Endodermal cell (in vitro differentiated cells): Measurements from ENCODE around the gene KLF15. TPM values are rescaled to one million over a fixed set of nuclear protein-coding genes. Genes with fewer than 3 reads are reported as not detected.
A peak's percentile ranks its signal among the peaks of the same experiment; 100 is the strongest.

Source experiments
- DNase-seq: peaks from one replicate; pipeline ENCODE4 v3.0.0-alpha.2; 2017
- H3K27ac ChIP-seq: 2 replicates; pipeline ENCODE4 v1.5.1; 2013; ENCODE audit warnings: mild to moderate bottlenecking, low read depth, low read length, moderate library complexity
- H3K27me3 ChIP-seq: 2 replicates; pipeline ENCODE4 v1.6.1; 2013; ENCODE audit warnings: mild to moderate bottlenecking, low read length, moderate library complexity; ENCODE audit not compliant: insufficient read depth, control insufficient read depth, poor library complexity, severe bottlenecking
- H3K36me3 ChIP-seq: 2 replicates; pipeline ENCODE4 v1.7.0; 2013; ENCODE audit warnings: mild to moderate bottlenecking, low read length, moderate library complexity; ENCODE audit not compliant: control insufficient read depth, insufficient read depth
- H3K4me1 ChIP-seq: one replicate; pipeline ENCODE4 v1.7.0; 2013; ENCODE audit warnings: low read length; ENCODE audit not compliant: control insufficient read depth, insufficient read depth
- H3K4me3 ChIP-seq: 2 replicates; pipeline ENCODE4 v1.5.1; 2013; ENCODE audit warnings: mild to moderate bottlenecking, low read length, moderate library complexity
- H3K9ac ChIP-seq: 2 replicates; pipeline ENCODE4 v1.6.1; 2013; ENCODE audit warnings: mild to moderate bottlenecking, low read length, moderate library complexity; ENCODE audit not compliant: poor library complexity, severe bottlenecking; ENCODE audit errors: extremely low read depth
- H3K9me3 ChIP-seq: 2 replicates; pipeline ENCODE4 v1.6.1; 2013; ENCODE audit warnings: mild to moderate bottlenecking, low read length, moderate library complexity; ENCODE audit not compliant: control insufficient read depth
- H3K27ac Mint-ChIP-seq: 2 replicates; pipeline ENCODE4 v1.8.0; 2020; ENCODE audit warnings: mixed read lengths
- H3K27me3 Mint-ChIP-seq: 2 replicates; pipeline ENCODE4 v1.8.0; 2021; ENCODE audit warnings: mild to moderate bottlenecking, mixed read lengths; ENCODE audit not compliant: insufficient read depth
- H3K36me3 Mint-ChIP-seq: 2 replicates; pipeline ENCODE4 v1.8.0; 2020; ENCODE audit warnings: low read depth, mixed read lengths
- H3K4me1 Mint-ChIP-seq: 2 replicates; pipeline ENCODE4 v1.8.0; 2020; ENCODE audit warnings: mixed read lengths
- H3K4me3 Mint-ChIP-seq: 2 replicates; pipeline ENCODE4 v1.8.0; 2020; ENCODE audit warnings: mild to moderate bottlenecking, moderate library complexity, mixed read lengths
- H3K9me3 Mint-ChIP-seq: 2 replicates; pipeline ENCODE4 v1.8.0; 2020; ENCODE audit warnings: mild to moderate bottlenecking, mixed read lengths
- WGBS, 2 experiments: methylation state at CpG; one replicate each; pipeline versions ENCODE4 v1.1.5 to v1.1.7; 2013; ENCODE audit warnings: missing lambda C conversion rate in 2 of 2, mixed read lengths in 1 of 2; ENCODE audit not compliant: insufficient coverage in 1 of 2, insufficient read length in 1 of 2; 5-methylcytosine and 5-hydroxymethylcytosine counted together
- total RNA-seq, 2 donors: library from RNA; stranded (reverse); fragmentation: NEBNext Ultra II Directional in 1 of 2; extraction: Animal tissue kit (Norgen Biotek cat#: 25700) in 1 of 2; gene quantifications; 2 replicates in 1 of 2; 3 replicates in 1 of 2; pipeline ENCODE4 v1.2.1, GENCODE V29; 2021
- TF ChIP-seq, protein P1 (sequence below): fragments of 200-600 bp; sonication (generic); conservative IDR thresholded peaks from 2 replicates; pipeline ENCODE4 v1.5.0; 2021; ENCODE audit warnings: antibody characterized with exemption, mild to moderate bottlenecking

Gene KLF15
- total RNA-seq, 2 donors from 2014 or later: 20.7 to 31.1 TPM

DNA sequence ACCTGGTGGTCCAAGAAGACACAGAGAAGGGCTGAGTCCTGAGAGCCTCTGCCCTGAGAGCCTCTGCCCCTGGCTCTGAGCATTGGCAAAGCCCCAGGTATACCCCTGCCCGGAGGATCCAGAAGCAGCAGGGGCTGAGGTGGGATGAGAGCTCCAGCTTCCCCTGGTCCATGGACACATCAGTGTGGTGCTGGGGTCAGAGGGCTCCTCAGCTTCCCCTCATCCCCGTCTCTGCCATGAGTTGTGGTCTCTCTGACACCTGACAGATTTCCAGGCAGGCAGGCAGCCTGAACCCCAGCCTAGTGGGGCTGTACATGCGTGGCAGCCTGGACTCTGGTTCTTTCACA is 3.5 kb upstream of the KLF15 start:
- no peak overlapping the region for H3K4me3 ChIP-seq
- peaks cover 17% of the 10 kb centered on the region for H3K4me1 Mint-ChIP-seq
- H3K27ac ChIP-seq: no peak overlapping the region
- no peak overlapping the region for H3K9ac ChIP-seq
- 90 to 100% methylated on average over 3 of the region's 3 CpGs for WGBS, 2 experiments
- peaks cover 8% of the 10 kb centered on the region for H3K27me3 ChIP-seq
- no peak overlapping the region for H3K4me3 Mint-ChIP-seq
- H3K27ac Mint-ChIP-seq: no peak overlapping the region
- TF ChIP-seq, protein P1, sequence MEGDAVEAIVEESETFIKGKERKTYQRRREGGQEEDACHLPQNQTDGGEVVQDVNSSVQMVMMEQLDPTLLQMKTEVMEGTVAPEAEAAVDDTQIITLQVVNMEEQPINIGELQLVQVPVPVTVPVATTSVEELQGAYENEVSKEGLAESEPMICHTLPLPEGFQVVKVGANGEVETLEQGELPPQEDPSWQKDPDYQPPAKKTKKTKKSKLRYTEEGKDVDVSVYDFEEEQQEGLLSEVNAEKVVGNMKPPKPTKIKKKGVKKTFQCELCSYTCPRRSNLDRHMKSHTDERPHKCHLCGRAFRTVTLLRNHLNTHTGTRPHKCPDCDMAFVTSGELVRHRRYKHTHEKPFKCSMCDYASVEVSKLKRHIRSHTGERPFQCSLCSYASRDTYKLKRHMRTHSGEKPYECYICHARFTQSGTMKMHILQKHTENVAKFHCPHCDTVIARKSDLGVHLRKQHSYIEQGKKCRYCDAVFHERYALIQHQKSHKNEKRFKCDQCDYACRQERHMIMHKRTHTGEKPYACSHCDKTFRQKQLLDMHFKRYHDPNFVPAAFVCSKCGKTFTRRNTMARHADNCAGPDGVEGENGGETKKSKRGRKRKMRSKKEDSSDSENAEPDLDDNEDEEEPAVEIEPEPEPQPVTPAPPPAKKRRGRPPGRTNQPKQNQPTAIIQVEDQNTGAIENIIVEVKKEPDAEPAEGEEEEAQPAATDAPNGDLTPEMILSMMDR: no peak
- H3K36me3 Mint-ChIP-seq: no peaks in the 10 kb centered on the region
- peaks cover 14% of the 10 kb centered on the region for H3K27me3 Mint-ChIP-seq
- no peaks in the 10 kb centered on the region for H3K36me3 ChIP-seq
- DNase-seq: no peak
- no peaks in the 10 kb centered on the region for H3K9me3 ChIP-seq
- peaks cover 4% of the 10 kb centered on the region for H3K4me1 ChIP-seq
- H3K9me3 Mint-ChIP-seq: no peaks in the 10 kb centered on the region

DNA sequence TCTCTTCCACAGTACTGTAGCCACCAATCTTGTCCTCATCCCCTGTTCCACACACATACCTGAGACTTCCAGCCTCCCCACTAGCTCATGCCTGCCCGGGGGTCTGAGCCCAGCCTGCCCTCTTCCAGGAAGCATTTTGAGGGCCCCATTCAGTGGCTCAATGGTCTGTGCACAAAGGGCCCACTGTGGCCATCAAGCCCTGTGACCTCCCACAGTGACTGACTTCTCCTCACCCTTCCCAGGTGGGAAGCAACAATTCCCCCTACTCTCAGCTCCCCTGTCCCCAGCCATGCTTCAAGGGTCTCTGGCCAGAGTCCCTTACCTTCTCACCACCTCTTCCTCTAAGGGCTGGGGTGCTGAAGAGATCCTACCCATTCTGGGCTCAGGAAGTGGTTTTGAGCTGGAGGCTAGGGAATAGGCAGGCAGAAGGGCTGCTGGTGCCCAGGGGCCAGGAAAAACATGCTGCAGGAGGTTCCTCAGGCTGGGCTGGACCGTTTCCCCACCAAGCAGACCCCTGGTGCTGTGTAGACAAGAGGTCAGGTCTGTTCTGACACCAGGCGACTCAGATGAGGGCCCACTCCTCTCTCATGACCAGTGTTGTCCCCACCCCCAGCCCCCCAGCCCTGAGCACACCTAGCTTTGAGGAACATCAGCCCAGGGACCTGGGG is 3.0 kb upstream of the KLF15 start:
- Mint-ChIP-seq H3K9me3 (no peaks in the 10 kb centered on the region), H3K27ac (no peak overlapping the region), H3K4me1 (peaks cover 22% of the 10 kb centered on the region), H3K36me3 (no peaks in the 10 kb centered on the region), H3K27me3 (peaks cover 14% of the 10 kb centered on the region), H3K4me3 (no peak overlapping the region)
- H3K9ac ChIP-seq: no peak overlapping the region
- no peak overlapping the region for H3K27ac ChIP-seq
- H3K9me3 ChIP-seq: no peaks in the 10 kb centered on the region
- no peaks in the 10 kb centered on the region for H3K36me3 ChIP-seq
- WGBS, 2 experiments: 80% methylated on average over 2 to 3 of the region's 3 CpGs
- H3K4me1 ChIP-seq: peaks cover 8% of the 10 kb centered on the region
- no peak for DNase-seq
- peaks cover 8% of the 10 kb centered on the region for H3K27me3 ChIP-seq
- TF ChIP-seq, protein P1: no peak
- no peak overlapping the region for H3K4me3 ChIP-seq

DNA sequence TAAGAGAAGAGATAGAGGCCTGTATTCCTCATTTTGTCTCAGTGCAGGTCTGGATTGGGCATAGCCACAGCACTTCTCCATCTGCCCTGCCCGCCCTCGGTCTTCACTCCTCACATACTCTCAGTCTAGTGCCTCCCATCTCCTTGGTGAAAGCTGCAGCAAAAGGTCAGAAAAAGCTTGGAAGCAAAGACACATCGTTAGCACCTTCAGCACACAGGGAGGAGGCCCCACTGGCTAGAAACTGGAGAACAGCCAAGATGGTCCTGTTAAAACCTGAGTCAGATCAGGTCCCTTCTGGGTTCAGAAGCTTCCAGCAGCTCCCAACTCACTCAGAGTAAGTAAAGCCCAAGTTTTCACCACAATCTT is 1.6 kb upstream of the KLF15 start:
- H3K27ac ChIP-seq: no peak overlapping the region
- TF ChIP-seq, protein P1: no peak
- Mint-ChIP-seq H3K4me1 (peaks cover 20% of the 10 kb centered on the region), H3K4me3 (no peak overlapping the region), H3K36me3 (no peaks in the 10 kb centered on the region), H3K27ac (no peak overlapping the region), H3K9me3 (no peaks in the 10 kb centered on the region), H3K27me3 (peaks cover 14% of the 10 kb centered on the region)
- H3K4me1 ChIP-seq: peaks cover 8% of the 10 kb centered on the region
- DNase-seq: peak; percentile 70
- no peaks in the 10 kb centered on the region for H3K36me3 ChIP-seq
- no peaks in the 10 kb centered on the region for H3K9me3 ChIP-seq
- H3K9ac ChIP-seq: no peak overlapping the region
- no peak overlapping the region for H3K4me3 ChIP-seq
- 31 to 61% methylated on average over 1 to 3 of the region's 3 CpGs for WGBS, 2 experiments
- peaks cover 8% of the 10 kb centered on the region for H3K27me3 ChIP-seq
